HG03066 (cell line): ENCODE measurements around the gene DARS1.

ENCODE experiments used
- ATAC-seq: cut with Tn5 transposase; IDR thresholded peaks from one replicate; pipeline ENCODE4 v1.9.1; 2021; ENCODE audit warnings: low read depth; ENCODE audit not compliant: unreplicated experiment

Gene DARS1

GRCh38 chr2:136016836-136017235 is 31.4 kb upstream of the DARS1 start:
- ATAC-seq = no peak

DNA sequence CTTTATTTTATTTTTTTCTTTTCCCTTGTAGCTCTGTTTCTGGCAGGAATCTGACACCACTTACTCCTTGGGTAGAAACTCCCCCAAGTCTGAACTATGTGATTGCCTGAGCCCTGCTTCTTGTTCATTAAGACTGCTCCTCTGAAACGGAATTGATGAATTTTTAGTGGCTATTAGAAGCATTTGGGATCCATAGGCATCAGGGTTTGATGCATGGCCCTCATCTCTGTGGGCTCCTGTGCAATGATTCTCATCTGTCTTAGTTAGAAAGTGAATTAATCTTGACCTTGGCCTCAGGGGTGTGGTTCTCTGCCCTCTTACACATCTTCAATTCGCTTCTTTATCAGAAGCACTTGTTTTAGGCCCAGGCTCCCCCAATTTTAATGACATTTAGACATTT is 31.0 kb upstream of the DARS1 start:
- ATAC-seq = no peak

- ATAC-seq = no peak
These were observed 30.3 kb upstream of the DARS1 start for GRCh38 chr2:136015699-136016098.

GRCh38 chr2:136014411-136014810 is 29.0 kb upstream of the DARS1 start:
- ATAC-seq = no peak

- no peak for ATAC-seq
These were observed 28.5 kb upstream of the DARS1 start for GRCh38 chr2:136013955-136014354.

- no peak for ATAC-seq
These were observed 27.8 kb upstream of the DARS1 start for GRCh38 chr2:136013136-136013685.

DNA sequence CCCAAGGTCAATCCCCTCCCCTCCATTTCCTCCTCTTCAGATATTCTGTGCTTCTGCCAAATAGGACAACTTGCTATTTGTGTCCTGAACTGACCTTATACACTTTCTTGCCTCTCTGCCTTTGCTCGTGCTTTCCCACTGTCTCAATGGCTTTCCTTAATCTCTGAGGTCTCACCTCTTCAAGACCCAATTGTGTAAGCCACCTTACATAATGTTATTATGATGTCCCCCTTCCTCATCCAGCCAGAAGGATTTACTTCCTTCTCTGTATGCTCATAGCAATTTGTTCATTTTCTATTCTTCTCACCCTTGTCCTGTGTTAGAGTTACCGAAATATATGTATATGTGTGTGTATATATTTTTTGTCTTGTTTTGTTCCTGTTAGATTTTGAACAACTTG is 26.9 kb upstream of the DARS1 start:
- no peak for ATAC-seq

GRCh38 chr2:136010126-136010525 is 24.7 kb upstream of the DARS1 start:
- no peak for ATAC-seq

DNA sequence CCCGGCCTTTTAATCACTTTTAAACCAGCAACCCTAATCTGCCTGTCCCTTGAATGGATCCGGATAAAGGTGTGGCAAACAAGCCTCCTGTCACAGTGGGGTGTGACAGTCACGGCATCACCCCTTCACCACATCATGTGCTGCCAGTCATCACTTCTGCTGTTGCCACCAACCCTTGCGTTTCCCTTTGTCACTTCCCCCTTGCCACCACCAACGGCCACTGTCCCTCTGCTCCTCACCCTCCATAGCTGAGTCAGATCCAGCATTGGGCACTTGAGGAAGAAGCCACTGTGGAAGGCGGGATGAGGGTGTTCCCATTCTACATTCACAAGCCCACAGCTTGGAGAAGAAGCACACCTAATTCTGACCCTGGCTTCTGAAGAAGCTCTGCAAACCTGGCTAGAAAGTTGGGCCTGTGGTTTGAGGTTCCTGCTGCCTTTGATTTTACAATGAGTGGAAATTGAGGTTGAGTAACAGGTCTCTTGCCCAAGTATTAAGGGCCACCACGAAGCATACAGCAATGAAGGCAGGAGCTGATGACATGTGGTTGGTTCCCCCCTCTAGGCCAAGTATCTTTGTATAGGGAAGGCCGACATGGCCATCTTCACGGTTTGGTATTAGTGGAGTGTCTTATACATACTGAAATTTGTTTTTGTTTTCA is 22.9 kb upstream of the DARS1 start:
- ATAC-seq = no peak

GRCh38 chr2:136006658-136007057 is 21.2 kb upstream of the DARS1 start:
- ATAC-seq = no peak

DNA sequence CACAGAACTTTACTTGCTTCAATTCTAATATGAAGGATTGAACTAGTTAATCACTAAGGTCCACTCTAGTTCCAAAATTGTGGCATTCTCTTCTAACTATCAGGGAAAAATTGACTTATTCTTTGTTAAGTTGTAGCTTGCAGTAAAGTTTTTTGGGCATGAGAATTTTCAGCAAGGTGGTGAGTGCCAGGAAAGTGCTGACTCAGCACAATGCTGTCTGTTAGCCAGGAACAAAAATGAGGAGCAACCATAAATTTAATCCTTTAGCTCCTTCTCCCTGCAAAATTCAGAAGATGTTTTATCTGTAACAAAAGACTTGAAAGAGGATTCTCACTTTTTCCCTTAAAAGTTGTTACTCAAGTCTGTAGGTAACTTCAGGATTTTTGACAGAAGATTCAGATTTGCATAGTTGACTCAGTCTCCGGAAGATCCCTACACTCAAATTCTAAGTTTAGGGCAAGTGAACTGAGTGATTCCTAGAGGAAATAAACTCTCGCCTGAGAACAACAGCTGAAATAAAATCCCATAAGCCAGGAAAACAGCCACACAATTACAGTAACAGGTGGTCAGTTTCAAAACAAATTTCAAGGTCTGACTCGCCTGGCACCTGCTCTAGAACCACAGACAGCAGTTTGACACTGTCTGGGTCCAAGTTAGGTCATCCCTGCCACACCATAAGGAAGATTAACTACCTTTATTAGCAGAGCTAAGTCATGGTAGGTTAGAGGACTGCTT is 20.2 kb upstream of the DARS1 start:
- ATAC-seq = no peak

GRCh38 chr2:136004965-136005364 is 19.5 kb upstream of the DARS1 start:
- no peak for ATAC-seq

- ATAC-seq = no peak
These were observed 15.7 kb upstream of the DARS1 start for GRCh38 chr2:136001131-136001530.

DNA sequence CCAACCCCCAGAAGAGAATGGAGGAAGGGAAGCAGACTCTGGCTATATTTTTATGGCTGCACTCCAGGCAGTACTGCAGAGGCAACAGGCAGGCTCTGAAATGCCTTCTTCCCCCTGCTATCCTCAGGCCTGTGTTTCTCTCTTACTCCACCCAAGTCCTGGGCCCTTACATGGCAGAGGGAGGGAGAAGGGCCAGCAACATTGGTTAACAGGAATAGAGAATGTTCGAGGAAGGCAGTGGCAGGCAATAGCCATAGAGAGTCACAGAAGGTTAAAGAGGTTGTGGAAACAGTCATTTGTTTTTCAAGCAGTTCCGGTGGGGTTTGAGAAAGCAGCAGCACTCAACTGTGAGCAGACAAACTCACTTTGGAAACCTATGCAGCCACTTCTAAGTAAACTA is 15.1 kb upstream of the DARS1 start:
- ATAC-seq = no peak

DNA sequence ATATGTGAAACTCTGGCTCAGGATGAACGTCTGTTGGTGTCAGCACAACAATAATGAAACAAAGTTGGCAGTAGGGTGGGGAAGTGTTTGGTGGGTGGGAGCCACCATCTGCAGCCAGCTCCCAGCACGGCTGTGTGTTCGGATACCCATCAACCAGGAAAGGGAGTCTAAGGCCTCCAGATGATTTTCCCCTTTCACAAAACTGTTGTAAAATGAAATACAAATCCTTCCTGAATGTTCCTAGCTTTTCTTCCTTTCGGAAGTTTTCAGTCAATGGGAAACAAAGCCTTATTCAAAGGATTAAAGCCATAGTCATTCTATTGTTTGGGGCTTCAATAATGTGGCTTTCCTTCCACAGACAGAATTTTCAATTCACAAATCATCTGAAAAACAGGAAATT is 14.5 kb upstream of the DARS1 start:
- ATAC-seq = no peak

DNA sequence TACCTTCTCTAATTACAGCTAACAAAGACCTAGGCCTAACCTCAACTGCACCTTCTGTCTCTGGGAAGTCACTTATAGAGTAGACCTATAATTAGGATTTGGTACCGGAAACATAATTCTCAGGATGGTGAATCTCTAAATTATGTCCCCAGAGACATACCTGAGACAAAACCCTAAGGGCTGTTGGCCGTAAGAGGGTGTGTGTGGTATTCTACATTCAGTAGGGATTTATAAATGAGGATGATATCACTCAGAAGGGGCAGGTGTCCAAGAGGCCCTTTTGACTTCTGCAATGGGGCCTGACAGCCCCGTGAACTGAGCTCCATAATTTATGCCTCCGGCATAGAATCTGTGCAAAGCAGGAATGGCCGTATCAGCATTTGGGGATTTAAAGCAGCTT is 13.5 kb upstream of the DARS1 start:
- no peak for ATAC-seq

GRCh38 chr2:135997380-135997779 is 12.0 kb upstream of the DARS1 start:
- ATAC-seq = no peak

DNA sequence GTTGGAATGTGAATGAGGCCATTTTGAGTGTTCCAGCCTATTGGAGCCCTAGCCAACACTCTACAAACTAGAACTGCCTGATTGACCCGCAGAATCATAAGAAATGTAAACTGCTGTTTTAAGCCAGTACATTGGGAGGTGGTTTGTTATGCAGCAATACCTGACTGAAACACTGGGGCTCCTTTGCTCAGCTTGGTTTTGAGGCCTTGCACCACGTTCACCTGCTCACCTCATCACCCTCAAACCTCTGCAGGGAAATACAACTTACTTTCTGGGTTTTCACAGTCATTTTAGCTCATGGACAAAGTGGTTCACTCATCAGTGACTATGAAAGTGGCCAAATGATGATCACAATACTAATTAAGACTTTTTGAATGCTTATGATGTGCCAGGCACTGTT is 10.9 kb upstream of the DARS1 start:
- no peak for ATAC-seq

DNA sequence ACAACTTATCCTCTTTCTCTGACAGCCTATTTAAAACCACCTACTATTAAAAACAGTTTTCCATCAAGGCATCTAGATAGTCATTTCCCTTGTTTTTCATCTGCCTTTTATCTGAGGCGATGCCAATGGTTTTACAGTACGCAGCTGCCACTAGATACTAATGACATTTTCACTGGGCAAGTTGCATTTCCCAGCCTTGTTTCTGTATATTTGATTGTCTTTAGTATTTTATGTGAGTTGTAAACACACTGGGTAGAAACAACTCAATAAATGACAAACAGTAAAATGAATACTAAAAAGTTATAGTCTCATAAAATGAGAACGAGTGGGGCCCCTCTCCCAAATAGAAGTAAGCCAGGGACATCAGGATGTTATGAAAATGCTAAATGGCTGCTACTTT is 8.9 kb upstream of the DARS1 start:
- ATAC-seq = no peak

GRCh38 chr2:135993421-135993820 is 8.0 kb upstream of the DARS1 start:
- no peak for ATAC-seq

GRCh38 chr2:135991861-135992260 is 6.4 kb upstream of the DARS1 start:
- ATAC-seq = no peak

DNA sequence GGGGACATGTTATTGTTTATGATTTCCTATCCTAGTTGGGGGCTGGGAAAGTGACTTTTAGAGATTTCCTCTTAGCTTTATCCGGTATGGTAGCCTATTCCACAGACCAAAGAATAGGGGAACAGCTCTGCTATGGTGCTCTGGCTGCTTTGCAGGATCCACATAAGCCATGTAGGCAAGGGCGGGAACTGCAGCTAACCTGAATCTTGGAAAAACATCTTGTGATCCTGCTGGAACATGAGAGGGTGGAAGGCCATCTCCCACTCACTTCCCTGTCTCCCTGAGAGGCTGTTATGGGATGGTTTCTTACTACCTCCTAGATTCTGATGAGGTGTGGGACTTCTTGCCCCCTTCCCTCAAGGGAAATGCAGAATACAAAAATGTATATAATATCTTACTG is 2.0 kb upstream of the DARS1 start:
- no peak for ATAC-seq
